HG02970 (cell line): ENCODE measurements around the gene ITIH6.
"Not testable (repeated sequence)": the region's sequence is repeated elsewhere in the genome, so short reads cannot be mapped to it uniquely, and the experiment has no call there.

Experiments used
- ATAC-seq: cut with Tn5 transposase; IDR thresholded peaks from one replicate; pipeline ENCODE4 v1.9.1; 2021; ENCODE audit warnings: mild to moderate bottlenecking, moderate library complexity, moderate number of reproducible peaks; ENCODE audit not compliant: unreplicated experiment, low FRiP score

The ITIH6 gene

DNA sequence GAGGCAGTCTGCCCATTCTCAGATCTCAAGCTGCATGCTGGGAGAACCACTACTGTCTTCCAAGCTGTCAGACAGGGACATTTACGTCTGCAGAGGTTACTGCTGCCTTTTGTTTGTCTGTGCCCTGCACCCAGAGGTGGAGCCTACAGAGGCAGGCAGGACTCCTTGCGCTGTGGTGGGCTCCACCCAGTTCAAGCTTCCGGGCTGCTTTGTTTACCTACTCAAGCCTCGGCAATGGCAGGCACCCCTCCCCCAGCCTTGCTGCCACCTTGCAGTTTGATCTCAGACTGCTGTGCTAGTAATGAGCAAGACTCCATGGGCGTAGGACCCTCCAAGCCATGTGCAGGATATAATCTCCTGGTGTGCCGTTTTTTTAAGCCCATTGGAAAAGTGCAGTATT lies 59.5 kb downstream of the ITIH6 start:
- ATAC-seq, result not testable (repeated sequence)

DNA sequence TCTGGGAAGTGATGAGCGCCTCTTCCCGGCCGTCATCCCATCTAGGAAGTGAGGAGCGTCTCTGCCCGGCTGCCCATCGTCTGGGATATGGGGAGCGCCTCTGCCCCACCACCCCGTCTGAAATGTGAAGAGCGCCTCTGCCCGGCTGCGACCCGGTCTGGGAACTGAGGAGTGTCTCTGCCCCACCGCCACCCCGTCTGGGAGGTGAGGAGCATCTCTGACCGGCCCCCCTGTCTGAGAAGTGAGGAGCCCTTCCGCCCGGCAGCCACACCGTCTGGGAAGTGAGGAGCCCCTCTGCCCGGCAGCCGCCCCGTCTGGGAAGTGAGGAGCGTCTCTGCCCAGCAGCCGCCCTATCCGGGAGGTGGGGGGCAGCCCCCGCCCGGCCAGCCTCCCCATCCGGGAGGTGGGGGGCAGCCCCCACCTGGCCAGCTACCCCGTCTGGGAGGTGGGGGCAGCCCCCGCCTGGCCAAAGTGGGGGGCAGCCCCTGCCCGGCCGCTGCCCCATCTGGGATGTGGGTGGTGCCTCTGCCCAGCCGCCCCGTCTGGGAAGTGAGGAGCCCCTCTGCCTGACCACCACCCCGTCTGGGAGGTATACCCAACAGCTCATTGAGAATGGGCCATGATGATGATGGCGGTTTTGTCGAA lies 61.6 kb downstream of the ITIH6 start:
- ATAC-seq, result not testable (repeated sequence)

DNA sequence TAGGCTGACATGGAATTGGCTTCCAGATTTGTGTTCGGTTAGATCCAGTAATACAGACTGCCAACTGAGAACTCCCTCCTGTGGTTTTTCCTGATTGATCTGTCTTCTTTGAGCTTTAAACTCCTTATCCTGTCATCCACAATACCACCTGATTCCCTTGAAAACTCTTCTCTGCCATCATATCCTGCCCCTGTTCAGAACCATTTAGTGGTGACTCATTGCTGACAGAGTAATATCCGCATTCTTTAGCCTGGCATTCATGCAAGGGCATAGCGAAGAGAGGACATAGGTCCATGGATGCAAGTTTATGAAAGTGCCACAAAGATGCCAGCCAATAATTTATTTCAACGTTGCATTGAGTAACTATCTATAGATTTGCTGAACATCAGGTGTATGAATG lies 76.6 kb downstream of the ITIH6 start:
- no peak for ATAC-seq

DNA sequence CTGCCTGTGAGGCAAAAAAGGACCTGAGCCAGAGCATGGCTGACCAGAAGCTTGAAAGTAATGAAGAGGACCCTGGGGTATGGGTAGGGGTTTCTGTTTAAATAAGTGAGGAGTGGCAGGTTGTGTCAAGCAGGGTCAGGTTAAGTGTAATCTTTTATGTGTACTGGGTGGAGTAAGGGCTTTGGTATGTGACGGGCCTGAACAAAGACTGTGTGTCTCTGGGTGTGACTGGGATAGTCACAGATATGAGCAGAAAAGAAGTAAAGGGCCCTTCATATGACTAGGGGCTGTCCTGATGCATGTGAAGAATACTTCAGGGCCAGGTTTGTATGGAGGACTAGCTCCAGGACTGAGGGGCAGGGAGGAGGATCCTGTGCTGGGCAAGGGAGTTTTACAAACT lies 82.4 kb downstream of the ITIH6 start:
- ATAC-seq, result no peak

DNA sequence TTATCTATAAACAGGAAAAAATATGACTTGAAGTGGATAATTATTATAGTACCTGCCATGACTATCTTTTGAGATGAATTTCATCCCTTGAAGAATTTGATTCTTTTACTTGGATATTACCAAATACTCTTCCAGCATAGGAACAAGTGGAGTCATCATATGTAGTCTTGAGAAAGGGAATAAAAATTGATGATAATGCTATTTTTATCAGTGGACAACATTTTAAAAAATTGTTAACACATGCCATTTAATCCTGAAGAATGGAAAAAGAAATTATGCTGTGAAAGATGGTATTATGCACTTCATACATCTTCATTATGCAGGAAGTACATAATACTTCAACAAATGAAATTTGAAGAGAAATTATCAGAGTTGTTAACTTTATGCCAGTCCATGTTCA lies 83.6 kb downstream of the ITIH6 start:
- ATAC-seq, result no peak

DNA sequence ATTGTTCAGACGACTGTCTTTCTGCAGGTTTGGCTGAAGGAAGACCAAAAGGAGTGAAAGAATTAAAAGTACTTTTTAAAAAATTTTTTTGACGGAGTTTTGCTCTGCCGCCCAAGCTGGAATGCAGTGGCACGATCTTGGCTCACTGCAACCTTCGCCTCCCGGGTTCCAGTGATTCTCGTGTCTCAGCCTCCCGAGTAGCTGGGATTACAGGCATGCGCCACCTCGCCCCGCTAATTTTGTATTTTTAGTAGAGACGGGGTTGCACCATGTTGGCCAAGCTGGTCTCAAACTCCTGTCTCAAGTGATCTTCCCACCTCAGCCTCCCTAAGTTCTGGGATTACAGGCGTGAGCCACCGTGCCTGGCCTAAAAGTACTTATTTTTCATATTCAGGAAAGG lies 86.3 kb downstream of the ITIH6 start:
- no peak for ATAC-seq

DNA sequence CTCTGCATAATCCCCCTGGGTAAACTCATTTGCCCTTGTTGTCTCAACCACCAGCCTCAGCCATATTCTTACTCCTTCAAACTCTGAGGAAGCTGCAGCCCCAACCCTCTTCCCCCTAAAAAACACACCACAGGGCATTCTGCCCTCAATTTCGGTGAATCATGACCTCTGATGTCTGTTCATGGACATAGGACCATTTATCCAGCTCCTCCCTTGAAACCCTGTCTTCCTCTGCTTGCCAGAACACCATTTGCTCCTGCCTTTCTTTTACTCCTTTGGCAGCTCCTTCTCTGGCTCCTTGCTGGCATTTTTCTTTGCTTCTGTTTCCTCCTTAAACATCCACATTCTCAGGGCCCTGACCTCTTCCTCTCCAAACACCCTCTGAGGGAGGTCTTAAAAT lies 87.1 kb downstream of the ITIH6 start:
- no peak for ATAC-seq

DNA sequence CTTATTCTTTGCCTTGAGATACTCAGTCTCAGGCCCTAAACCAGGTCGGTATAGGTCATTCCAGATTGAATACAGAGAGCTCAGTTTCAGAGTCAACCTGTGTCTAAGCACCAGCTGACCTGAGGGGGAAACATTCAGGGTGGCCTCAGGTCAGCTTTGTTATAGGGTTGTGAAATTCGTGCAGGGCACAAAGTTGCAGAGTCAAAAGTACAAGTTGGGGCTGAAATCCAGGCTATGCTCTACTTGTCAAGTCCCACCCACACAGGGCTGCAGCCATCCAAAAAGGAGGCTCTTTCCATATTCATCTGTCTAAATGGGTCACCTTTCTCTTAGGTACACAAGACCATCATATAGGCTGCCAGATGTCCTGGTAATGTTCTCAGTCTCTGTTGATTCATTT lies 89.7 kb downstream of the ITIH6 start:
- ATAC-seq, result no peak
